PFSK-1 (cell line): ENCODE results near the gene SPATA16.

ENCODE experiments used
- POLR2AphosphoS5 ChIP-seq: IDR thresholded peaks from 2 replicates; pipeline ENCODE4 v1.6.1; 2012; ENCODE audit warnings: low read depth, mild to moderate bottlenecking, control low read depth, low read length, moderate library complexity
- SIN3A ChIP-seq: IDR thresholded peaks from 2 replicates; pipeline ENCODE4 v1.6.1; 2012; ENCODE audit warnings: mild to moderate bottlenecking, low read length, moderate library complexity, borderline replicate concordance; ENCODE audit not compliant: insufficient read depth
- TAF1 ChIP-seq: IDR thresholded peaks from 2 replicates; pipeline ENCODE4 v1.6.1; 2012; ENCODE audit warnings: low read length, control low read depth, borderline replicate concordance; ENCODE audit not compliant: insufficient read depth
- TF ChIP-seq, protein P1 (sequence below), 2 experiments: IDR thresholded peaks; 2 replicates each; pipeline versions ENCODE4 v1.6.1 to v1.8.0; 2011 to 2012; ENCODE audit warnings: low read depth in 2 of 2, low read length in 2 of 2, control low read depth in 1 of 2, inconsistent platforms in 1 of 2, mild to moderate bottlenecking in 1 of 2, moderate library complexity in 1 of 2; ENCODE audit not compliant: insufficient read depth in 1 of 2

DNA sequence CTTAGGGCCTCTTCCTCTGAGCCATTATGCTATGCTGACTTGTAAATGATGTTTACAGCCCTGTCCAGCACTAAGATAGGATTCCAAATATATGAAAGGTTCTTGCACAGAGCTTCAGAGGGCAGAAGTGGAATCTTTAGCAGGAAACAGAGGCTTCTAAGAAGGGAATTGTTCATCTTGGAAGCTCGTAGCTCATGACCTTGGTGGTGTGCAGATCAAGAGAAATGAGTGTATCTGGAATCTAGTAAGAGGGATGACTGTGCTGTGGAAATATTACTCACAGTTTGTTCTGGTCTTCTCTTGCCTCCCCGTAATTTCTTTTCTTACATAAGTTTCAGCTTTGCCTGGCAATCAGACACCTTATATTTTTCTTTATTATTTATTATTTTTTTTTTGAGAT, 175.8 kb downstream of the SPATA16 start:
- TF ChIP-seq POLR2AphosphoS5 = no peak
- TF ChIP-seq SIN3A = no peak
- TF ChIP-seq, protein P1, sequence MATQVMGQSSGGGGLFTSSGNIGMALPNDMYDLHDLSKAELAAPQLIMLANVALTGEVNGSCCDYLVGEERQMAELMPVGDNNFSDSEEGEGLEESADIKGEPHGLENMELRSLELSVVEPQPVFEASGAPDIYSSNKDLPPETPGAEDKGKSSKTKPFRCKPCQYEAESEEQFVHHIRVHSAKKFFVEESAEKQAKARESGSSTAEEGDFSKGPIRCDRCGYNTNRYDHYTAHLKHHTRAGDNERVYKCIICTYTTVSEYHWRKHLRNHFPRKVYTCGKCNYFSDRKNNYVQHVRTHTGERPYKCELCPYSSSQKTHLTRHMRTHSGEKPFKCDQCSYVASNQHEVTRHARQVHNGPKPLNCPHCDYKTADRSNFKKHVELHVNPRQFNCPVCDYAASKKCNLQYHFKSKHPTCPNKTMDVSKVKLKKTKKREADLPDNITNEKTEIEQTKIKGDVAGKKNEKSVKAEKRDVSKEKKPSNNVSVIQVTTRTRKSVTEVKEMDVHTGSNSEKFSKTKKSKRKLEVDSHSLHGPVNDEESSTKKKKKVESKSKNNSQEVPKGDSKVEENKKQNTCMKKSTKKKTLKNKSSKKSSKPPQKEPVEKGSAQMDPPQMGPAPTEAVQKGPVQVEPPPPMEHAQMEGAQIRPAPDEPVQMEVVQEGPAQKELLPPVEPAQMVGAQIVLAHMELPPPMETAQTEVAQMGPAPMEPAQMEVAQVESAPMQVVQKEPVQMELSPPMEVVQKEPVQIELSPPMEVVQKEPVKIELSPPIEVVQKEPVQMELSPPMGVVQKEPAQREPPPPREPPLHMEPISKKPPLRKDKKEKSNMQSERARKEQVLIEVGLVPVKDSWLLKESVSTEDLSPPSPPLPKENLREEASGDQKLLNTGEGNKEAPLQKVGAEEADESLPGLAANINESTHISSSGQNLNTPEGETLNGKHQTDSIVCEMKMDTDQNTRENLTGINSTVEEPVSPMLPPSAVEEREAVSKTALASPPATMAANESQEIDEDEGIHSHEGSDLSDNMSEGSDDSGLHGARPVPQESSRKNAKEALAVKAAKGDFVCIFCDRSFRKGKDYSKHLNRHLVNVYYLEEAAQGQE (IDR thresholded peaks at IDR 0.05; ENCODE audit: insufficient read depth in 1 of 2, low read depth in 2 of 2, low read length in 2 of 2) = no peak
- TF ChIP-seq TAF1 = no peak
